Measurements from ENCODE around the gene GPX7. TPM values are rescaled to one million over a fixed set of nuclear protein-coding genes. Genes with fewer than 3 reads are reported as not detected.

GPX7 gene
- polyA plus RNA-seq, 6 donors from 2014 or later: 22.2 to 49.8 (median 34.8) TPM

DNA sequence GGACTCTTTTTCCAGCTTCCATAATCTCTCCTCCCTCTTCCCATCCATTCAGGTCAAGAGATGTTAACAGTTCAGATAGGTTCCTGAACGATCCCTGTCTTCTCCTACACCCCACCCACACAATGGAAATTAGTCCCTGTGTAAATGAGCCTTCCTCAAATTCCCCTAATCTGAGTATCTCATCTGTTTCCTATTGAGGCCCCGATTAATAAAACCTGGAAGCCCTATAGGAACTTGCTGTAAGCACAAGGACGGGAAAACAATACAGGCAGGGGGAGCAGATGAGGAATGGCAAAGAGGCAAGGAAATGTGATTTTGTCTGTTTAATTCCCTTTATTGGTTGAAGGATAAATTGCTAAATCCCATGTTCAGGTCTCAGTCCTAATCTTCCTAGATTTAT, 7.1 kb upstream of the GPX7 start:
- H3K27ac Mint-ChIP-seq: peak overlapping the region in 3 of 6 donors; percentile 4 to 78 (median 67)
- ATAC-seq (ENCODE audit: low read depth in 2 of 2): no peak
- no peak for DNase-seq

DNA sequence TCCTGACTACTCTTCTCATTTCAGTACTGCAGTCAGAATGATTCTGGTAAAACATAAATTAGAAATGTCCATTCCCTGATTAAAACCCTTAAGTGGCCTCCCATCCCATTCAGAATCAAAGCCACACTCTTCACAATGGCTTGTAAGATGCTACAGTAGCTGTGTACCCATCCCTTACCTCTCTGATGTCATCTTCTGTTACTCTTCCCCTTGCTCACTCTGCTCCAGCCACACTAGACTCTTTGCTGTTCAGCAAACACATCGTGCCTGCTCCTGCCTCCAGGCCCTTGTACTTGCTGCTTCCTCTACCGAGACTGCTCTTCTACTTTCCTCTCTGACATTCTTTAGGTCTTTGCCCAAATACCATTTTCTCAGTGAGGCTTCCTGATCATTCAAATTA, 4.3 kb upstream of the GPX7 start:
- no peaks in the 10 kb centered on the region for H3K27me3 Mint-ChIP-seq
- no peak for DNase-seq
- H3K27ac Mint-ChIP-seq: peak overlapping the region in 1 of 6 donors; percentile 6
- H3K36me3 Mint-ChIP-seq: no peaks in the 10 kb centered on the region
- H3K4me3 Mint-ChIP-seq: peak overlapping the region in 1 of 8 donors; percentile 67
- H3K4me1 Mint-ChIP-seq: peaks cover 24 to 33% (median 26%) of the 10 kb centered on the region in 3 donors
- peaks cover 0 to 1% (median 0%) of the 10 kb centered on the region in 7 donors for H3K9me3 Mint-ChIP-seq
- ATAC-seq (ENCODE audit: low read depth in 2 of 2): no peak

More for the DNA sequence above, 7.1 kb upstream of the GPX7 start:
- H3K9me3 Mint-ChIP-seq: peaks cover 0 to 1% (median 0%) of the 10 kb centered on the region in 7 donors
- peaks cover 19 to 34% (median 24%) of the 10 kb centered on the region in 3 donors for H3K4me1 Mint-ChIP-seq
- H3K4me3 Mint-ChIP-seq: no peak overlapping the region
- H3K36me3 Mint-ChIP-seq: no peaks in the 10 kb centered on the region
- H3K27me3 Mint-ChIP-seq: no peaks in the 10 kb centered on the region

GRCh38 chr1:52598729-52599128, 3.4 kb upstream of the GPX7 start:
- Mint-ChIP-seq H3K4me1 (peaks cover 26 to 33% (median 26%) of the 10 kb centered on the region in 3 donors), H3K4me3 (peak overlapping the region in 1 of 8 donors; percentile 78), H3K27ac (no peak overlapping the region), H3K9me3 (peaks cover 0 to 1% (median 0%) of the 10 kb centered on the region in 7 donors), H3K36me3 (no peaks in the 10 kb centered on the region), H3K27me3 (no peaks in the 10 kb centered on the region)
- DNase-seq (no peak), ATAC-seq (ENCODE audit: low read depth in 2 of 2) (no peak)

- peaks cover 0 to 1% (median 0%) of the 10 kb centered on the region in 7 donors for H3K9me3 Mint-ChIP-seq
- peak overlapping the region in 2 of 8 donors; percentile 68 to 78 for H3K4me3 Mint-ChIP-seq
- H3K27me3 Mint-ChIP-seq: no peaks in the 10 kb centered on the region
- H3K4me1 Mint-ChIP-seq: peaks cover 30 to 33% (median 31%) of the 10 kb centered on the region in 3 donors
- H3K27ac Mint-ChIP-seq: no peak overlapping the region
- no peak for DNase-seq
- no peak for ATAC-seq (ENCODE audit: low read depth in 2 of 2)
- no peaks in the 10 kb centered on the region for H3K36me3 Mint-ChIP-seq
These were observed 2.9 kb upstream of the GPX7 start for GRCh38 chr1:52599236-52599635.

DNA sequence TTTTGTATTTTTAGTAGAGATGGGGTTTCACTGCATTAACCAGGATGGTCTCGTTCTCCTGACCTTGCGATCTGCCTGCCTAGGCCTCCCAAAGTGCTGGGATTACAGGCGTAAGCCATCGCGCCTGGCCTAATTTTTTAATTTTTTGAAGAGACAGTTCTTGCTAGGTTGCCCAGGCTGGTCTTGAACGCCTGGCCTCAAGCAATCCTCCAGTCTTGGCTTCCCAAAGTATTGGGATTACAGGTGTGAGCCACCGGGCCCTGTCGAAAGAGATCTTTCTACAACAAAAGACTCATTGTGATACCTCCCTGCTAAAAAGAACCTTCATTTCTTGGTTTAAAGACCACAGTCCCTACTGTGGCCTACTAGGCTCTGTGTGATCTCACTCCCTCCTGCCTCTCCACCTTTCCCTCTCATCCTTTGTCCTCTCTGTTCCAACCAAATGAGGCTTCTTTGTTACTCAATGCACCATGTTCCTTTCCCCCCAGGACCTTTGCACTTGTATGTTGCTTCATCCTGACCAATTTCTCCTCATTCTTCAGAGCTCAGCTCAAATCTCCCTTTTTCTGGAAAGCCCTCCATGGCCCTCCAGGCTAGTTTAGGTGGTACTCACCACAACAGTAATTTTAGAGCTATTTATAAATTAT, 1.5 kb upstream of the GPX7 start:
- peak overlapping the region in 1 of 6 donors; percentile 56 for H3K27ac Mint-ChIP-seq
- ATAC-seq (ENCODE audit: low read depth in 2 of 2): no peak
- no peaks in the 10 kb centered on the region for H3K27me3 Mint-ChIP-seq
- no peaks in the 10 kb centered on the region for H3K36me3 Mint-ChIP-seq
- H3K4me3 Mint-ChIP-seq: peak overlapping the region in 7 of 8 donors; percentile 36 to 92 (median 78)
- H3K4me1 Mint-ChIP-seq: peaks cover 35 to 44% (median 42%) of the 10 kb centered on the region in 3 donors
- H3K9me3 Mint-ChIP-seq: peaks cover 0 to 1% (median 0%) of the 10 kb centered on the region in 7 donors
- no peak for DNase-seq

DNA sequence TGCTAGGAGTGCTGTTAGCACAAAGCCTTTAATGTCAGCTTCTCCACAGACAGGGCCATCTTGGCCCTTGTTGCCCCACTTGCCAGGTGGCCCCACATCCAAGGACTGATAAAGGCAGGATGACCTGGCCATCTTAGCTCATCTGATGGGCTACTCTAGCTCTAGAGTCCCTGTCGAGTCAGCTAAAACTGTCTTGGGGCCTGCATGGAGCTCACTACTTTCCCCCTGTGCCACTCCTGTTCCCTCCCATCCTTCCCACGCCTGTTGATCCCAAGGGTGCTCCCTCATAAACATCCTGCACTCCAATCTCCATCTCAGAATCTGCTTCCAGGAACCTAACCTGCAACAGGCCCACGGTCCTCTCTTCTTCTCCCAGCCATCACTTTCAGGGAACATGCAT, 652 bp upstream of the GPX7 start:
- no peak for ATAC-seq (ENCODE audit: low read depth in 2 of 2)
- H3K4me1 Mint-ChIP-seq: peaks cover 43 to 53% (median 51%) of the 10 kb centered on the region in 3 donors
- DNase-seq: no peak

GRCh38 chr1:52602856-52603600, 857 bp downstream of the GPX7 start:
- peak overlapping the region; percentile 78 to 95 (median 91) for H3K4me3 Mint-ChIP-seq
- no peak for DNase-seq

More for the DNA sequence above, 652 bp upstream of the GPX7 start:
- H3K9me3 Mint-ChIP-seq: peaks cover 0 to 1% (median 0%) of the 10 kb centered on the region in 7 donors
- H3K27me3 Mint-ChIP-seq: no peaks in the 10 kb centered on the region
- peak overlapping the region; percentile 72 to 93 (median 86) for H3K4me3 Mint-ChIP-seq
- H3K36me3 Mint-ChIP-seq: no peaks in the 10 kb centered on the region
- peak overlapping the region in 4 of 6 donors; percentile 73 to 95 (median 88) for H3K27ac Mint-ChIP-seq

GRCh38 chr1:52603630-52604029, 1.5 kb downstream of the GPX7 start:
- peak overlapping the region; percentile 78 to 95 (median 91) for H3K4me3 Mint-ChIP-seq
- peaks cover 42 to 68% (median 65%) of the 10 kb centered on the region in 3 donors for H3K4me1 Mint-ChIP-seq

More at GRCh38 chr1:52602856-52603600, 857 bp downstream of the GPX7 start:
- Mint-ChIP-seq H3K9me3 (peaks cover 0 to 1% (median 0%) of the 10 kb centered on the region in 7 donors), H3K36me3 (no peaks in the 10 kb centered on the region), H3K27me3 (no peaks in the 10 kb centered on the region), H3K4me1 (peaks cover 45 to 66% (median 61%) of the 10 kb centered on the region in 3 donors), H3K27ac (peak overlapping the region; percentile 61 to 93 (median 84))
- ATAC-seq (ENCODE audit: low read depth in 2 of 2): peak; percentile 3 to 9

DNA sequence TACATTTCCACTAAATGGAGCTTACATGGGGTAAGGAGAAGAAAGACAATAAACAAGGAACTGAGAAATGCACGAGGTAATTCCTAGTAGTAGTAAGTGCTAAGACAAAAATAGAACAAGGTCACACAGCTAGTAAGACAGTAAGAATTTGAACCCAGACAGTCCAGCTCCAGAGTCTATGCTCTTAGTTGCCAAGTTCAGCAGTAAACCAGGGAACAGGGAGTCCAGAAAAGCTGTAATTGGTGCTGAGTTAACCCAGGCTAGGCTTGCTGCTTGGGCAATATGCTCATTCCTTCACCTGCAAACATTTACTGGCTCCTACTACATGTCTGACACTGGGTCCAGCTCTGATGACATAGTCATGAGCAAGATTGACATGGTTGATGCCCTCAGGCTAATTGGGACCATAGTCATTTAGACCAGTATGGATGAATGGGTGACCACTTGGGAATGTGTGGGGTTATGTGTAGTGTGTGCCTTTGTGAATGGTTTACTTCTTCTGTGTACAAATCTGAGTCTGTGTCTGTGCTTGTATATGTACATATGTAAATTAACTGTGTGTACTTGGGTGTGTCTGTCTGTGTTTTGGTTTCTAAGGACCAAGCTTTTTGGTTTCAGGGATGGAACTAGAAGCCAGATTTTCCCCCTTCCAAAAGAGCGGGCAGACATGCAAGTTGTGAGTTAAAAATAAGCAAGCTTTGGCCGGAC, 2.0 kb downstream of the GPX7 start:
- DNase-seq: peak; percentile 20
- Mint-ChIP-seq H3K4me3 (peak overlapping the region; percentile 78 to 95 (median 91)), H3K27me3 (no peaks in the 10 kb centered on the region), H3K27ac (peak overlapping the region; percentile 18 to 93 (median 86)), H3K36me3 (no peaks in the 10 kb centered on the region), H3K4me1 (peaks cover 42 to 68% (median 65%) of the 10 kb centered on the region in 3 donors), H3K9me3 (no peaks in the 10 kb centered on the region)
- peak; percentile 32 to 34 for ATAC-seq (ENCODE audit: low read depth in 2 of 2)

More at GRCh38 chr1:52603630-52604029, 1.5 kb downstream of the GPX7 start:
- Mint-ChIP-seq H3K27ac (peak overlapping the region; percentile 44 to 93 (median 84)), H3K36me3 (no peaks in the 10 kb centered on the region), H3K27me3 (no peaks in the 10 kb centered on the region), H3K9me3 (peaks cover 0 to under 1% (median 0%) of the 10 kb centered on the region in 7 donors)
- ATAC-seq (ENCODE audit: low read depth in 2 of 2) (peak; percentile 2 to 17), DNase-seq (no peak)

GRCh38 chr1:52613636-52614373, 11.6 kb downstream of the GPX7 start:
- Mint-ChIP-seq H3K27ac (peak overlapping the region in 5 of 6 donors; percentile 46 to 69 (median 51)), H3K9me3 (no peaks in the 10 kb centered on the region), H3K27me3 (no peaks in the 10 kb centered on the region), H3K4me1 (peaks cover 29 to 46% (median 34%) of the 10 kb centered on the region in 3 donors), H3K36me3 (peaks cover 0 to 4% of the 10 kb centered on the region in 2 donors), H3K4me3 (no peak overlapping the region)
- no peak for DNase-seq
- no peak for ATAC-seq (ENCODE audit: low read depth in 2 of 2)

GRCh38 chr1:52614671-52615070, 12.5 kb downstream of the GPX7 start:
- peaks cover 0 to 4% of the 10 kb centered on the region in 2 donors for H3K36me3 Mint-ChIP-seq
- DNase-seq (no peak), ATAC-seq (ENCODE audit: low read depth in 2 of 2) (no peak)
- no peaks in the 10 kb centered on the region for H3K27me3 Mint-ChIP-seq
- no peak overlapping the region for H3K4me3 Mint-ChIP-seq
- peaks cover 29 to 46% (median 34%) of the 10 kb centered on the region in 3 donors for H3K4me1 Mint-ChIP-seq
- no peaks in the 10 kb centered on the region for H3K9me3 Mint-ChIP-seq
- no peak overlapping the region for H3K27ac Mint-ChIP-seq

- H3K27ac Mint-ChIP-seq: peak overlapping the region in 2 of 6 donors; percentile 32 to 82
- H3K27me3 Mint-ChIP-seq: no peaks in the 10 kb centered on the region
- peaks cover 4% of the 10 kb centered on the region in 2 donors for H3K36me3 Mint-ChIP-seq
- H3K4me1 Mint-ChIP-seq: peaks cover 34 to 49% (median 38%) of the 10 kb centered on the region in 3 donors
- H3K4me3 Mint-ChIP-seq: no peak overlapping the region
- peaks cover 0 to under 1% (median 0%) of the 10 kb centered on the region in 7 donors for H3K9me3 Mint-ChIP-seq
- no peak for ATAC-seq (ENCODE audit: low read depth in 2 of 2)
- DNase-seq: no peak
These were observed 13.4 kb downstream of the GPX7 start for GRCh38 chr1:52615489-52616042.
